ENCODE measurements around the gene DIP2C.
"Not testable (repeated sequence)": the region's sequence is repeated elsewhere in the genome, so short reads cannot be mapped to it uniquely, and the experiment has no call there.

Gene DIP2C

DNA sequence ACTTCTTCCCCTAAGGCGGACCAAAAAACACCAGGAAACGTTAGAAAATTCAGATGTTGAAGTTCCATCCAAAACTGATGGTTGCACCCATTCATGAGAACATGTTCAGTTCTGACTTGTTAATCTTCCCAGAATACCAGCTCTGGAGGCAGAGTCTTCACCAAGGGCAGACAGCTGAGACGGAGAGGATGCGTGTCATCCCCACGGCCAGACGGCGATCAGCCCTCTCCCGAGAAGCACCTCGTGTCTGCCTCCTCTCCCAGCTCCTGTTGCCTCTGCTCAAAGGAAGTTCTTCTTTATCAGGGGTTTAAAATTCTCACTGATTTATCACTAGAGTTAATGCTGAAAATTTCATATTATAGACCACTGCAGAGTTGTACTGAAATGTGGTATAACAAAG is 284.5 kb downstream of the DIP2C start:
- no peak overlapping the region for H3K27ac ChIP-seq
- TF ChIP-seq, protein P1, sequence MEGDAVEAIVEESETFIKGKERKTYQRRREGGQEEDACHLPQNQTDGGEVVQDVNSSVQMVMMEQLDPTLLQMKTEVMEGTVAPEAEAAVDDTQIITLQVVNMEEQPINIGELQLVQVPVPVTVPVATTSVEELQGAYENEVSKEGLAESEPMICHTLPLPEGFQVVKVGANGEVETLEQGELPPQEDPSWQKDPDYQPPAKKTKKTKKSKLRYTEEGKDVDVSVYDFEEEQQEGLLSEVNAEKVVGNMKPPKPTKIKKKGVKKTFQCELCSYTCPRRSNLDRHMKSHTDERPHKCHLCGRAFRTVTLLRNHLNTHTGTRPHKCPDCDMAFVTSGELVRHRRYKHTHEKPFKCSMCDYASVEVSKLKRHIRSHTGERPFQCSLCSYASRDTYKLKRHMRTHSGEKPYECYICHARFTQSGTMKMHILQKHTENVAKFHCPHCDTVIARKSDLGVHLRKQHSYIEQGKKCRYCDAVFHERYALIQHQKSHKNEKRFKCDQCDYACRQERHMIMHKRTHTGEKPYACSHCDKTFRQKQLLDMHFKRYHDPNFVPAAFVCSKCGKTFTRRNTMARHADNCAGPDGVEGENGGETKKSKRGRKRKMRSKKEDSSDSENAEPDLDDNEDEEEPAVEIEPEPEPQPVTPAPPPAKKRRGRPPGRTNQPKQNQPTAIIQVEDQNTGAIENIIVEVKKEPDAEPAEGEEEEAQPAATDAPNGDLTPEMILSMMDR (conservative IDR thresholded peaks at IDR 0.05): no peak
- TF ChIP-seq ZFX (IDR thresholded peaks at IDR 0.05): no peak

DNA sequence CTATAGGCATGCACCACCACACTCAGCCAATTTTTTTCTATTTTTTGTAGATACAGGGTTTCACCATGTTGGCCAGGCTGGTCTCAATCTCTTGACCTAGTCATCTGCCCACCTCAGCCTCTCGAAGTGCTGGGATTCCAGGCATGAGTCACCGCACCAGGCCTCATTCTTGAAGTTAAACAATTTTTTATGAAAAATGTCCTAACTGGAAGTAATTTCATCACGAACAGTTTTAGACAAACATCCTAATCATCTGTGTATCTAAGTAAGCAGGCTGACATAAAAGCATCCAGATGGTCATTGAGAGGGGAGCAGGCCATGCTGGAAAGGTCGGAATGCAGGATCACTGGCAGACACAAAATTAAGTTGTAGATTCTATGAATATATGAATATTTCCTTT is 285.1 kb downstream of the DIP2C start:
- no peak overlapping the region for H3K27ac ChIP-seq
- TF ChIP-seq ZFX (IDR thresholded peaks at IDR 0.05): no peak
- TF ChIP-seq, protein P1 (conservative IDR thresholded peaks at IDR 0.05): no peak

DNA sequence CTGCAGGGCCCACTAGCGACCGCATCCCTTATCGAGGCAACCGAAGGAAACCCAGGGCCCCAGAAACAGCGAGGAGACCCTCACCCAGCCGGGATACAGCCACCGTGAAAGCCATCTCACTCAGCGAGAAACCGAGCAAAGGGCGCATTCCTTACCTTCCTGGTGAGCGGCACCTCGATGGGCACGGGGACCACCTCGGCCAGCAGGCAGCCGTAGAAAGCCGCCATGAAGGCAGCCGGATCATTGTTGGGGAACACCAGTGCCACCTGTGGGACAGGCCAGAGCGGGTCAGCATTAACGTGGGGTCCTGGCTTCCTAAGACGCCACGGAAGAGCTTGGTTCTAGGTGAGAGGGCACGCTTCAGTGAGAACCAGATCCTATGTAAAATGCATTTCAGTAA is 290.5 kb downstream of the DIP2C start:
- no peak for TF ChIP-seq ZFX (IDR thresholded peaks at IDR 0.05)

DNA sequence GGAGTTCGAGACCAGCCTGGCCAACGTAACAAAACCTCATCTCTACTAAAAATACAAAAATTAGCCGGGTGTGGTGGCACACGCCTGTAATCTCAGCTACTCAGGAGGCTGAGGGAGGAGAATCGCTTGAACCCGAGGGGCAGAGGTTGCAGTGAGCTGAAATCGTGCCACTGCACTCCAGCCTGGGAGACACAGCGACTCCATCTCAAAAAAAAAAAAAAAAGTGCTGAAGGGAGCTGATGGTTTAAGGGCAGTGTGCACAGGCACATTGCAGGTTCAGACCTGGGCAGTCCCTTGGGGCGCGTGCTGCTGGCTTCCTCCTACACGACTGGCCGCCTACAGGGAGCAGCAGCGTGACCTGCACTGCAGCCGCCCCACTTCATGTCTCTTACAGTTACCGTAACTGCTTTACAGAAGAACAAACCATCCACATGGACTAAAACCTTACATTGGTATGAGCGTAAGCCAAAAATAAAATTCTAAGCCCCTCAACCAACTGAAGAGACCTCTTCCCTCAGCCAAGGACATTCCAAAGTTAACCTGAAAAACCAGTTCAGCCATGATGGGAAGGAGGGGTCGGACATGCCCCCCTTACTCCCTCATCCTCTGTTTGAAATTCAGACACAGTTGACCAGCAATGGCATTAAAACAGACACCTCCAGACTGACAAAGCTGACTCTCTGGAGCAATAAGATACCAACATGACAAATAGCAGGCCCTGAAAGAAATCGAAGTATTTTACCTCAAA is 292.0 kb downstream of the DIP2C start:
- no peak overlapping the region for H3K27ac ChIP-seq
- TF ChIP-seq ZFX (IDR thresholded peaks at IDR 0.05): no peak
- TF ChIP-seq, protein P1 (conservative IDR thresholded peaks at IDR 0.05): no peak

More for the DNA sequence above, 290.5 kb downstream of the DIP2C start:
- H3K27ac ChIP-seq: no peak overlapping the region

DNA sequence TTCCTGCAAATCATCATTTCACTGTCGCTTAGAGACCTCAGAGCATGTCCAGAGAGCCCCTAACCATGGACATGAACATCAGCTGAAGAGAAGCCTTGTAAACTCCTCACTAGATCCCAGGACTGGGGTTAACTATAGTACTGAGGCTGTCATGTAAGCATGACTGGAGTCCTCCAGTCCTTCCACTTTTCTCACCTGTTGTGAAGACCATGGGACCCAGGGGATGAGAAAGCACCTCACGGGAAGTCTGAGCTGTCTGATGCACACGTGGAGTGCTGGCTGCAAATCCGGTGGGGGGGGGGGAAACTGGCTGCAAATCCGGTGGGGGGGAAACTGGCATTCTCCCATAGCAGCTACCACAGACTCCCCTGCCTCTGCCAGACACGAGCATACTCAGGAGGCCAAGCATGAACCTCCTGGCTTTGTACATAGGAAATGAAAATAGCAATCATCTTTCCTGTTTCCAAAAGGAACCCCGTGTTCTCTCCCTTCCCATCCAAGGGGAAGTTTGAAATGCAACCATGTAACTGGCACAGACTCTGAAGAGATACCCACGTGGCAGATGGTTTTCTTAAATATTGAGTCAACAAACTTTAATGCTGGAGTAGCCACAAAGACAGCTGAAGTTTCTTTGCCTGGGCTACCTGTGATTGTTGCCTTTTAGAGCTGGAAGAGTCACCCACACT is 292.8 kb downstream of the DIP2C start:
- TF ChIP-seq, protein P1 (conservative IDR thresholded peaks at IDR 0.05): no peak
- TF ChIP-seq ZFX (IDR thresholded peaks at IDR 0.05): no peak

DNA sequence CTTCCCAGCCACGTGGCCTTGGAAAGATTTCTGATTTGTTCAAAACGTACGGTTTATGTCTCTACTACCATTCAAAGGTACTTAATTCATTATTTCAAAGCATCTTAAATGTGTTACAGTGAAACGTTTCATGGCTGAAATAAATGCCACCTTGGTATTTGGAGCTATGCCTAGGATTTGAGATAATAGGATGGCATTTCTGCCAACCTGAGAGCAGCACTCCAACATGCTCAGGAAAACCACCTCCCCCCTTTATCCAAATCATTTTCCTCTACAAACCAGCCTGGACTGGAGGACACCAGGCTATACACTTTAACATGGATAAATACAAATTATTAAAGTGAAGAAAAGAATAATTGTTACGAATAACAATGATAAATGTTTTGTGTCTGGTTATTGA is 293.4 kb downstream of the DIP2C start:
- no peak overlapping the region for H3K27ac ChIP-seq
- TF ChIP-seq, protein P1 (conservative IDR thresholded peaks at IDR 0.05): no peak
- no peak for TF ChIP-seq ZFX (IDR thresholded peaks at IDR 0.05)

More for the DNA sequence above, 292.8 kb downstream of the DIP2C start:
- no peak overlapping the region for H3K27ac ChIP-seq

DNA sequence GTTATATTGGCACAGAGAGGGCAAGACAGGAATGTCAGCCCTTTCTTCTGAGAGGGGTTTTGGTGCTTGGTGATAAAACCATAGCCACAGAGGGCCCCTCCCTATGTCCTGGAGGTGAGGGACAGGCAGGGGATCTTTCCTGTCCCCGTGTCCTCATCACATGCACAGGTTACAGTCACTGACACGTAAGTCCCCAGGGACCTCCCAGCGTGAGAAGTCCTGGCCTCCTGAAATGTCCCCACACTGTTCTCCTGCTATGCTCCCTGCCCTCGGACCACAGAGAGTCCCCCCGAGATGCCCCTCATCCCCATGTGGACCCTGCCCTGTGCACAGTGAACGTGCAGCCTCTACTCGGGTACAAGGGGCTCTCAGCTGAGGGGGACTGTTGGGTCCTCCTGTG is 293.8 kb downstream of the DIP2C start:
- no peak overlapping the region for H3K27ac ChIP-seq
- TF ChIP-seq, protein P1 (conservative IDR thresholded peaks at IDR 0.05): no peak
- no peak for TF ChIP-seq ZFX (IDR thresholded peaks at IDR 0.05)

DNA sequence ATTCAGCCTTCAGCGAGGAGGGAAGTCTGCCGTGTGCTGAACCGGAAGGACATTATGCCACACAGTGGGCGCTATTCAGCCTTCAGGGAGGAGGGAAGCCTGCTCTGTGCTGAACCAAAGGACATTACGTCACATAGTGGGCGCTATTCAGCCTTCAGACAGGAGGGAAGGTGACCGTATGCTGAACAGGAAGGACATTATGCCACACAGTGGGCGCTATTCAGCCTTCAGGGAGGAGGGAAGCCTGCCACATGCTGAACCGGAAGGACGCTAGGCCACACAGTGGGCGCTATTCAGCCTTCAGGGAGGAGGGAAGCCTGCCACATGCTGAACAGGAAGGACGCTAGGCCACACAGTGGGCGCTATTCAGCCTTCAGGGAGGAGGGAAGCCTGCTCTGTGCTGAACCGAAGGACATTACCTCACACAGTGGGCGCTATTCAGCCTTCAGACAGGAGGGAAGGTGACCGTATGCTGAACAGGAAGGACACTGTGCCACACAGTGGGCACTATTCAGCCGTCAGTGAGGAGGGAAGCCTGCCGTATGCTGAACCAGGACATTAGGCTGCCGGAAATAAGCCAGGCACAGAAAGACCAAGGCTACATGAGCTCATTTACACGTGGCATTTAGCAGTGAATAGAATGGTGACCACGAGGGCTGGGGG is 294.9 kb downstream of the DIP2C start:
- H3K27ac ChIP-seq: not testable (repeated sequence)
